Right lung (tissue), 10 donors: Measurements from ENCODE around the gene ZNF789. TPM values are rescaled to one million over a fixed set of nuclear protein-coding genes. Genes with fewer than 3 reads are reported as not detected.
"Not testable (repeated sequence)": the region's sequence is repeated elsewhere in the genome, so short reads cannot be mapped to it uniquely, and the experiment has no call there.

Experiments used
- DNase-seq, 2 donors: peaks; one replicate each; pipeline ENCODE4 v3.0.0-alpha.2; 2013
- long read RNA-seq, 8 donors: transcript quantifications; one replicate each; lab custom pipeline, GENCODE V29; 2026
- polyA plus RNA-seq, 5 donors: library from polyadenylated mRNA; unstranded; fragments of 120-200 nt; gene quantifications; one replicate each; pipeline versions ENCODE4 v1.2.1 to v1.2.3, GENCODE V29; 2013; ENCODE audit warnings: inconsistent platforms in 1 of 5, low replicate concordance in 1 of 5; ENCODE audit not compliant: insufficient read length in 5 of 5, insufficient read depth in 1 of 5

Gene ZNF789
- 10 to 100 TPM; 40.8 to 56.5 (median 44.9) TPM for polyA plus RNA-seq
- long read RNA-seq, donor 1, partial matches to known transcripts, result 0 of 3 reads
- long read RNA-seq, donor 1, other reads (novel, unspliced or antisense), result 0 of 3 reads
- long read RNA-seq, donor 2, partial matches to known transcripts, result 0 of 1 reads
- long read RNA-seq, donor 2, other reads (novel, unspliced or antisense), result 0 of 1 reads
- long read RNA-seq, donor 3, partial matches to known transcripts, result 0 of 2 reads
- long read RNA-seq, donor 3, other reads (novel, unspliced or antisense), result 0 of 2 reads
- long read RNA-seq, donor 4, partial matches to known transcripts, result 0 of 3 reads
- long read RNA-seq, donor 4, other reads (novel, unspliced or antisense), result 0 of 3 reads
- long read RNA-seq, donor 5, partial matches to known transcripts, result 0 of 3 reads
- long read RNA-seq, donor 5, other reads (novel, unspliced or antisense), result 0 of 3 reads
- long read RNA-seq, donor 6, partial matches to known transcripts, result 0 of 1 reads
- long read RNA-seq, donor 6, other reads (novel, unspliced or antisense), result 0 of 1 reads
- long read RNA-seq, donor 7, partial matches to known transcripts, result 0 of 4 reads
- long read RNA-seq, donor 7, other reads (novel, unspliced or antisense), result 0 of 4 reads
- long read RNA-seq, donor 8, partial matches to known transcripts, result 0 of 1 reads
- long read RNA-seq, donor 8, other reads (novel, unspliced or antisense), result 0 of 1 reads

DNA sequence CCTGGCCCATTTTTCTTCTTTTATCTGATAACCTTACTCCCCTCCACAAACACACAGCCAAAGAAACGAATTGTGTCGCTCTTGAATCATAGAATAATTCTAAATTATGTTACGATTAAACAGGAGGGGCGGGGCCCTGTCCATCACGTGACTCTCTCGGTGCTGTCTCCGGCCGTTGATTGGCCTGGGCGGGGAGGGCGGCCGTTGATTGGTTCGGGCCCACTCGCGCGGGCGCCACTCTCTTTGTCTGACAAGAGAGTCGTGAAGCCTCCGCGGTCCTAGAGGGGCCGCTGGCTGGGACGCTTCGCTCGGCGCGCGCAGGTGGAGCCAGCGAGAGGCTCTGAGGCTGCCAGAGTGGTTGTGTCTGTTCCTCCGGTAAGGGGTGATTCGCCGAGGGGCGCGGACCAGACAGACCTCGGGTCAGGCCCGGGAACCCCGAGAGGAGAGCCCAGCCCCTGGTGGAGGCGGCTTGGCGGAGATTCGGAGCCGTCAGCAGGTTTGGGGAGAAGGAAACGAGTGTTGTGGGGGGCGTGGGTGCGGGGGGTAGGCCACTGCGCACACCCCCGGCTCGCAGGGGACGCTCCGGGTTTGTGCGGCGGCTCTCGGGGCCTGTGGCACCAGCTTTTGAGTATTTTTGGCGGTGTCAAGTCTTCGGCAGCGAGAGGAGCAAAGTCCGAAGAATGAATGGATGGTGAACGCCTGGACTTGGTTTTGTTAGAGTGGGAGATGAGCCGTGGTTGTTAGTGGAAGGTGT lies at the start of gene ZNF789:
Gene ZNF789, plus strand, starts transcription at position 330 of the 754 bp plus-strand sequence. CDS start 3,567 bp downstream, outside the sequence.
- peak; percentile 93 to 94 for DNase-seq

GRCh38 chr7:99424932-99425730 lies 47.6 kb upstream of the ZNF789 start:
- DNase-seq, result no peak

- no peak for DNase-seq
Measured at GRCh38 chr7:99428972-99429566, 43.6 kb upstream of the ZNF789 start.

- DNase-seq, result no peak
Measured at GRCh38 chr7:99429756-99430155, 42.9 kb upstream of the ZNF789 start.

DNA sequence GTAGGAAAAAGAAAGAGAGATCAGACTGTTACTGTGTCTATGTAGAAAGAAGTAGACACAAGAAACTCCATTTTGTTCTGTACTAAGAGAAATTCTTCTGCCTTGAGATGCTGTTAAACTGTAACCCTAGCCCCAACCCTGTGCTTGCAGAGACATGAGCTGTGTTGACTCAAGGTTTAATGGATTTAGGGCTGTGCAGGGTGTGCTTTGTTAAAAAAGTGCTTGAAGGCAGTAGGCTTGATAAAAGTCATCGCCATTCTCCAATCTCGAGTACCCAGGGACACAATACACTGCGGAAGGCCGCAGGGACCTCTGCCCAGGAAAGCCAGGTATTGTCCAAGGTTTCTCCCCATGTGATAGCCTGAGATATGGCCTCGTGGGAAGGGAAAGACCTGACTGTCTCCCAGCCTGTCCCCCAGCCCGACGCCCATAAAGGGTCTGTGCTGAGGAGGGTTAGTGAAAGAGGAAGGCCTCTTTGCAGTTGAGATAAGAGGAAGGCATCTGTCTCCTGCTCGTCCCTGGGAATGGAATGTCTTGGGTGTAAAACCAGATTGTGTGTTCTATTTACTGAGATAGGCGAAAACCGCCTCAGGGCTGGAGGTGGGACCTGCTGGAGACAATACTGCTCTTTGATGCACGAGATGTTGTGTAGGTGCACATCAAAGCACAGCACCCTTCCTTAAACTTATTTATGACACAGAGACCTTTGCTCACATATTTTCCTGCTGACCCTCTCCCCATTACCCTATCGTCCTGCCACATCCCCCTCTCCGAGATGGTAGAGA lies 40.7 kb upstream of the ZNF789 start:
- DNase-seq, result not testable (repeated sequence)

DNA sequence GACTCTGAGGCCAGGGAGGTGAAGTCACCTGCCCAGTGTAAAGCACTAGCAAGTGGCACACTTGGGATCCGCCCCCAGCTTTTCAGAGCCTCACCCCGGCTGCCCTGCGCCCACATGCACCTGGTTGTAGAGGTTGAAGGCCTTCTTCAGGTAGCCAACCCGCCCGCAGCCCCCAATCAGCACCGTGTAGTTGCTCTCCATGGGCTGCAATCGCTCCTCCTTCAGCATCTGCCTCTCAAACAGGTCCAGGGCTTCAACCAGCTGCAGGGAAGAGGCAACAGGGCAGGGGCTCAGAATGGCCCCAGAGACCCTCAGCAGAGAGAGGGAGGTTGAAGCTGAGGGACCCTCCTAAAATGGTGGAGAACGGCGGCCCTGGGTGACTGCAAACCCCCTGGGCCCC lies 39.5 kb upstream of the ZNF789 start:
- DNase-seq, result no peak

- no peak for DNase-seq
Measured at GRCh38 chr7:99437946-99438572, 34.6 kb upstream of the ZNF789 start.

GRCh38 chr7:99438573-99439480 lies 33.9 kb upstream of the ZNF789 start, which contains the start of the genes CPSF4 and PTCD1:
Gene CPSF4 (plus strand): TSS chr7:99438943. CDS start chr7:99439083, 140 bp downstream.
Gene PTCD1 (minus strand): TSS chr7:99438798. CDS start chr7:99435242, 3,556 bp downstream.
- peak; percentile 91 to 93 for DNase-seq

- DNase-seq, result no peak
Measured at GRCh38 chr7:99440195-99440594, 32.5 kb upstream of the ZNF789 start.

DNA sequence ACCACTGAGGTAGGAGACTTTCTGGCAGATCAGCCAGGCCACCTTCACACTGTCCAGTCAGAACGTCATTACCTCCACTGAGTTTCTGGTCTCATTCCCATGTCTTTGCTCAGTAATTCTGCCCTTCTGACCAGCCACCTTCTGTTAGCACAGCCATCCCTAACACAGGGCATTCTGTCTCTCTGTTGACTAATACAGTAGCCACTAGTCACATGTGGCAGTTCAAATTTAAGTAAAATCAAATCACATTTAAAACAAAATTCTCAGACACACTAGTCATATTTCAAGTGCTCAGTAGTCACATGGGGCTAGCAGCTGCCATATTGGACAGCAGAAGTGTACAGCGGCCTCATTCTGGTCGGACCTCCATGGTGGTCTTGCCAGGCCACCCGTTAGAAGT lies 26.6 kb upstream of the ZNF789 start:
- no peak for DNase-seq

GRCh38 chr7:99447943-99448342 lies 24.7 kb upstream of the ZNF789 start:
- DNase-seq, result no peak

DNA sequence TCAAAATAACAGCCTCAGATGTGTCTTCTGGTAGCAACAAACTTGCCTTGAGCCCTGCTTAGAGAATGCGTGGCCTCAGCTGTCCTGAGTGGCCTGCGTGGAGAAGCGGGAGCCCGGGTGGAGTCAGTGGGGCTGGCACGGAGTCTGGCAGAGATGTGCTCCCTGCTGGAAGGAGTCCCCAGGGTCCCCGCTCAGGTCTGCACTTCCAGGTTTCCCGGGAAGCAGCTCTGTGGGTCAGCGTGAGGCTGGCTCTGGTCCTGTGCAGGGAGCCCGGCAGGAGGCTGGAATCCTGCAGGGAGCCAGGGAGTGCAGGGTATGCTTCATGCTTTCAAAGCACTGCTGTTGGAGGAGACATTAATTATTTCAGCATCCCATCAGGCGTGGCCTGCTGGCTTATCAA lies 23.8 kb upstream of the ZNF789 start:
- no peak for DNase-seq

DNA sequence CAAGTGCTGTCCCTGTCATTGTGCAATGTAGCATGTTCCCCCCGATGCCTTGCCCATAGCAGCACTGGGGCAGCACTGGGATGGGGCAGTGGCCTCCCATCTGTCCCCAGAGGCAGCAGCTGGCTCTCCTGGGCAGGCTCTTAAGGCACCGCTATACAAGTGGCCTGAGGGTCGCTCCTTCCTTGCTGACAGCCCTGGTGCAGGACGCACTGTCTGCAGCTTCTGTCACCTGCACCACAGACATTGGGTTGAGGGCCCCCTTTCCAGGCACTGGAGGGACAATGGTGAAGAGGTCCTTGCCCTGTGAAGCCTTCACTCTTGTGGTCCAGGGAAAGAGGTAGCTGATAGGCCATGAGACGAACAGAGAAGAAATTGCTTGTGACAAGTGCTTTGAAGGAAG lies 23.4 kb upstream of the ZNF789 start:
- DNase-seq, result no peak

- no peak for DNase-seq
Measured at GRCh38 chr7:99451936-99452335, 20.8 kb upstream of the ZNF789 start.

DNA sequence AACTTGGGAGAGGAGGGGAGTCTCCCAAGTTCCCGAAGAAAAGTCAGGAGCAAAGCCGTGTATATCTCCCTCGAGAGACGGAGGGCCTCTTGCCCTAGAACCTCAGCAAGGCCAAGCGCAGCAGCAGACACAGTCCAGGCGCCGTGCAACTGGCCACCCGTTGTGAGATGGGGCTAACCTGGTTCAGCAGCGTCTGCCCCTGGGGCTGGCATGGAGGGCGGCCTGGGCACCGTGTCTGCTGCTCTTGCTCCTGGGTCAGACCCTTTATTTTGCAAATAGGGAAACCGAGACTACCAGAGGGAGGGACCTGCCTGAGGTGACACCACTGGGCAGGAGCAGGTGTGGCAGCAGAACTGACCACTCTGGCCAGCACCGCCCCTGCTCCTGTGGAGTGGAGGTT lies 20.1 kb upstream of the ZNF789 start:
- DNase-seq, result no peak

- no peak for DNase-seq
Measured at GRCh38 chr7:99453105-99453504, 19.6 kb upstream of the ZNF789 start.

DNA sequence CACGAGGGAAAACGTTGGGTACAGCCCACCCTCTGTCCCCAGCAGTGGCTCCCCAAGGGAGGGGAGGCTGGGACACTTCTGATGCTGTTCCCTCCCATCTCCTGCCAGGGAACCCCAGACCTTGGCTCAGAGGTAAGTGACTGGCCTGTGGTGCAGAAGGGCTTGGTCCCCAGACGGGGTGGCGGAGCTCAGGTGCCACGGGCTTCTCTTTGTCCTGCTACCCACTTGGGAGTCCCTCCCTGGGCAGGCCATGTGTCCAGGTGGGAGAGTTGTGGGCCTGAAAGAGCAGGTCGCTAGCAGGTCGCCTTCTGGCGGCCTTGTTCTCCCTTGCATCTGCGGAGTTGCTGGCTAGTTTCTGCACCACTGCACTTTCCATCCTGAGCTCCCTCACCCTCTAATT lies 16.8 kb upstream of the ZNF789 start:
- DNase-seq, result no peak

DNA sequence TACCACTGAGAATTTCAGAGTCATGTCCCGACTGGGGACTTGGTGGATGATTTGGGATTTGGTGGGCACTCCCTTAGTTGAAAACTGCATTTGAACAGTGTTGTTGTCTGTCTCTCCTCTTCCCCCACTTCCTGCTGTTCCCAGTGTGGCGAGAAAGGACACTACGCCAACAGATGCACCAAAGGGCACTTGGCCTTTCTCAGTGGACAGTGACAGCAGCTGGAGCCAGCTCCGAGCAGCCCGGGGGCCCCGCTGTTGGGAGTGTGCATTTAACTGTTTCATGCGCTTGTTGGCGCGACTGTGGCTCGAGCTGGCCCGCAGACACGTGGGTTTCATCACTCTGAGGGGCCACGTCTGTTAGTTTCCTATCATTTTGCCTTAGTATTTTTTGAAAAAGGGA lies 16.4 kb upstream of the ZNF789 start:
- DNase-seq, result no peak
